COR-L47 (cell line): ENCODE data around the gene NFAM1.
A peak's percentile ranks its signal among the peaks of the same experiment; 100 is the strongest.

Experiments used
- DNase-seq: peaks from one replicate; lab custom pipeline; 2025; lab: John Stamatoyannopoulos, UW

The NFAM1 gene

GRCh38 chr22:42334875-42335512, 97.2 kb downstream of the NFAM1 start:
- DNase-seq = no peak

- DNase-seq = no peak
These were observed 98.7 kb downstream of the NFAM1 start for GRCh38 chr22:42333544-42333943.

- DNase-seq = no peak
These were observed 100.1 kb downstream of the NFAM1 start for GRCh38 chr22:42332089-42332488.

GRCh38 chr22:42331014-42331413, 101.2 kb downstream of the NFAM1 start:
- DNase-seq = peak; percentile 86
